GM19438 (cell line): ENCODE data around the gene NECAB2.

ENCODE experiments used
- ATAC-seq: cut with Tn5 transposase; IDR thresholded peaks from one replicate; pipeline ENCODE4 v1.9.1; 2021; ENCODE audit warnings: low read depth; ENCODE audit not compliant: unreplicated experiment

Gene NECAB2

GRCh38 chr16:83981799-83982198 lies 13.8 kb downstream of the NECAB2 start:
- no peak for ATAC-seq

GRCh38 chr16:83983491-83983890 lies 15.4 kb downstream of the NECAB2 start:
- ATAC-seq = no peak

GRCh38 chr16:83989300-83989699 lies 21.3 kb downstream of the NECAB2 start:
- ATAC-seq = no peak

GRCh38 chr16:83990492-83990891 lies 22.4 kb downstream of the NECAB2 start:
- no peak for ATAC-seq

- ATAC-seq = no peak
Measured at GRCh38 chr16:83992624-83993023, 24.6 kb downstream of the NECAB2 start.

- no peak for ATAC-seq
Measured at GRCh38 chr16:83994087-83994486, 26.0 kb downstream of the NECAB2 start.

GRCh38 chr16:83994703-83995102 lies 26.7 kb downstream of the NECAB2 start:
- no peak for ATAC-seq

GRCh38 chr16:83995754-83996153 lies 27.7 kb downstream of the NECAB2 start:
- no peak for ATAC-seq

- ATAC-seq = no peak
Measured at GRCh38 chr16:83996481-83997252, 28.6 kb downstream of the NECAB2 start.

- no peak for ATAC-seq
Measured at GRCh38 chr16:83998091-83998490, 30.0 kb downstream of the NECAB2 start.

GRCh38 chr16:84000989-84001642 lies 33.1 kb downstream of the NECAB2 start:
- ATAC-seq = no peak

- no peak for ATAC-seq
Measured at GRCh38 chr16:84001726-84002125, 33.7 kb downstream of the NECAB2 start.

GRCh38 chr16:84003038-84003437 lies 35.0 kb downstream of the NECAB2 start:
- ATAC-seq = no peak

GRCh38 chr16:84004442-84004841 lies 36.4 kb downstream of the NECAB2 start:
- ATAC-seq = no peak

GRCh38 chr16:84005391-84005790 lies 37.3 kb downstream of the NECAB2 start:
- ATAC-seq = no peak

GRCh38 chr16:84007520-84007919 lies 39.5 kb downstream of the NECAB2 start:
- no peak for ATAC-seq

GRCh38 chr16:84007965-84008364 lies 39.9 kb downstream of the NECAB2 start:
- no peak for ATAC-seq

- ATAC-seq = no peak
Measured at GRCh38 chr16:84009282-84009681, 41.2 kb downstream of the NECAB2 start.

GRCh38 chr16:84013787-84014569 lies 45.9 kb downstream of the NECAB2 start:
- peak; percentile 87 for ATAC-seq

- no peak for ATAC-seq
Measured at GRCh38 chr16:84014570-84015327, 46.7 kb downstream of the NECAB2 start.

- no peak for ATAC-seq
Measured at GRCh38 chr16:84015399-84015798, 47.4 kb downstream of the NECAB2 start.
